Small intestine (tissue), 7 donors: ENCODE results near the gene NYNRIN. TPM values are rescaled to one million over a fixed set of nuclear protein-coding genes. Genes with fewer than 3 reads are reported as not detected.
A peak's percentile ranks its signal among the peaks of the same experiment; 100 is the strongest.

Source experiments
- DNase-seq, 2 donors: peaks; one replicate each; pipeline versions ENCODE4 v3.0.0 to v3.0.0-alpha.2; 2013
- FAIRE-seq: peaks from 2 replicates; lab custom pipeline; 2012; peaks lifted over from hg19 to GRCh38; lab: Jason Lieb, UNC
- H3K27ac ChIP-seq, 3 donors: one replicate each; pipeline ENCODE4 v1.5.1; 2013; ENCODE audit warnings: low read length in 2 of 3, mild to moderate bottlenecking in 2 of 3, control low read depth in 1 of 3, inconsistent platforms in 1 of 3, low read depth in 1 of 3, moderate library complexity in 1 of 3
- H3K27me3 ChIP-seq, 3 donors: one replicate each; pipeline ENCODE4 v1.6.1; 2013; ENCODE audit warnings: low read length in 3 of 3, inconsistent platforms in 1 of 3; ENCODE audit not compliant: control insufficient read depth in 3 of 3, insufficient read depth in 3 of 3
- H3K36me3 ChIP-seq, 3 donors: one replicate each; pipeline ENCODE4 v1.6.1; 2013; ENCODE audit warnings: low read length in 3 of 3, inconsistent platforms in 1 of 3, low read depth in 1 of 3, mild to moderate bottlenecking in 1 of 3, moderate library complexity in 1 of 3; ENCODE audit not compliant: control insufficient read depth in 3 of 3, insufficient read depth in 2 of 3
- H3K4me1 ChIP-seq, 3 donors: one replicate each; pipeline ENCODE4 v1.6.1; 2013; ENCODE audit warnings: low read length in 2 of 3, inconsistent platforms in 1 of 3, low read depth in 1 of 3, mild to moderate bottlenecking in 1 of 3, moderate library complexity in 1 of 3; ENCODE audit not compliant: control insufficient read depth in 3 of 3, insufficient read depth in 2 of 3
- H3K4me3 ChIP-seq, 3 donors: one replicate each; pipeline ENCODE4 v1.5.1; 2013; ENCODE audit warnings: low read length in 3 of 3, control low read depth in 1 of 3, inconsistent platforms in 1 of 3, low read depth in 1 of 3, mild to moderate bottlenecking in 1 of 3, moderate library complexity in 1 of 3
- H3K9me3 ChIP-seq, 2 donors: one replicate each; pipeline ENCODE4 v1.6.1; 2013; ENCODE audit warnings: low read depth in 1 of 2, low read length in 1 of 2; ENCODE audit not compliant: control insufficient read depth in 2 of 2, insufficient read depth in 1 of 2
- WGBS, 3 donors: extraction: QIAGEN DNeasy Blood & Tissue Kit; methylation state at CpG; one replicate each; pipeline ENCODE4 v1.1.7; 2013; 5-methylcytosine and 5-hydroxymethylcytosine counted together
- polyA plus RNA-seq, 4 donors: library from polyadenylated mRNA; stranded (reverse) in 3 of 4; unstranded in 1 of 4; fragments of 200-250 nt in 3 of 4; fragments of 120-200 nt in 1 of 4; gene quantifications; one replicate each; pipeline versions ENCODE4 v1.2.1 to v1.2.3, GENCODE V29; 2013
- donor health status: healthy with polysubstance abuse.
- donor health status: control.
- donor health status: control.
- donor health status: Bipolar disorder and iron deficiency.
- donor health status: healthy.

Gene NYNRIN
- polyA plus RNA-seq, 4 donors: 0.22 to 53.2 (median 3.9) TPM

DNA sequence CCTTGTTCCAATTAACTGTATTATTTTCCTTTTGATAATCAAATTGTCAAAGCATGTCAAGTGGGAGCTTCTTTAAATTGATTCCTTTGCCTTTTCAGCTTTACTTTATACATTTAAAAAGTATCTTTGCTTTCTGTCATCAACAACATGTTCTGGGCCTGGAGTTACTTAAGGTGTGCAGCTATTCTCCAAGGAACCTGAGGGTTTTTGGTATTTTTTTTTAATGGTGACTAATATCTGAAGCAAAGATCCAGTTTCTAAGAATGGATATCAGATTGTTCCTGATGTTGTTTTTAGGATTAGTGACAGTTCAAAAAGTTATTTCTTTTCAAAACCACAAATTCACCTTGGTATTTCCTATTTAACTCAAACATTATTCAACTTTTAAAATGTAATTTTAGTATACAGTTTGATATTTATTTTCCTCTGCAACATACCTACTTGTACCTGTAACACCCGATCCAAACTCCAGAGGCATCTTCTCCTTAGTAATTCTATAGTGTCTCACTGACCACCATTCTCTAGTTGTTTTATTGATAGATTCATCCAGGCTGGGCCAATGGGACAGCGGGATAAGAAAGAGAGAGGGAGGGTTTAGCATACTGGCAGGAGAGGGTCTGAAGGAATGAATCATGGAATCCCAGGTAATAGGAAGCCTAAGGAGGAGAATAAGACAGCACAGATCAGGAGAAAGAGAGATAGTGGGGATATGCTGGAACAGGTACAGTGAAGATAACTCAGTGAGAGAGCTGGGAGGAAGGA is 27.5 kb downstream of the NYNRIN start:
- DNase-seq: no peak
- Histone ChIP-seq H3K4me1 (peaks cover 12 to 71% (median 19%) of the 10 kb centered on the region in 3 donors), H3K36me3 (peaks cover 0 to 8% (median 0%) of the 10 kb centered on the region in 3 donors), H3K9me3 (no peaks in the 10 kb centered on the region), H3K27me3 (no peaks in the 10 kb centered on the region), H3K4me3 (peak overlapping the region in 1 of 3 donors; percentile 25), H3K27ac (peak overlapping the region; percentile 76 to 87 (median 85))
- 21 to 59% (median 44%) methylated on average over 2 of the region's 2 CpGs for WGBS, 3 donors
- no peak for FAIRE-seq

DNA sequence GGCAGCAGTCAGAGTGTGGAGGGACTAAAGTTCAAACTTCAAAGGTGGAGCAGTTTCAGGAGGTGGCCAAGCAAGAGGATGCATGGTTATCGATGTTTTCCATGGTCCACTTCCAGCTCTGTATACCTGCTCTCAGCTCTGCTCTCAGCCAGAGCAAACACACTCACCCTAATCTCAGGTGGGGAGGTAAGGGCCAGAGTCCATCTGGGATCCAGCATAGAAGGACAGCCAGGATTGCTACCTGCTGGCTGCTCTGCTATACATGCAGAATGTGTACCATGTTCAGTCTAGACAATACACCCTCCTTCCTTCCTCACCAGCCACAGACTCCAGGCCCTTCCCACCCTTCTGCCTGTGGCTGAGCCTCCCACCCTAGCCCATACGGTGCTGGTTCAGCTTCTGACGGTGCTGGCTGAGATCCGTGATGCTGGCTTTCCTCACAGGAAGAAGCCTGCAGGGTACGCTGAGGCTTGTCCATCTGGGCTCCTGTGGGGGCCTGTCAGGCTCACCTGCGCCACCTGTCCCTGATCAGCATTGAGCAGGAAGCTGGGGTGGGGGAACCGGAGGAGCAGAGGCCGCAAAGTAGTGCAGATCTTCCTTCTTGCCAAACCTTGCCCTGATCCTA is 28.2 kb downstream of the NYNRIN start:
- WGBS, 3 donors: 13 to 52% (median 37%) methylated on average over 7 to 8 of the region's 8 CpGs
- no peak for FAIRE-seq
- H3K4me3 ChIP-seq: peak overlapping the region in 2 of 3 donors; percentile 10 to 53

DNA sequence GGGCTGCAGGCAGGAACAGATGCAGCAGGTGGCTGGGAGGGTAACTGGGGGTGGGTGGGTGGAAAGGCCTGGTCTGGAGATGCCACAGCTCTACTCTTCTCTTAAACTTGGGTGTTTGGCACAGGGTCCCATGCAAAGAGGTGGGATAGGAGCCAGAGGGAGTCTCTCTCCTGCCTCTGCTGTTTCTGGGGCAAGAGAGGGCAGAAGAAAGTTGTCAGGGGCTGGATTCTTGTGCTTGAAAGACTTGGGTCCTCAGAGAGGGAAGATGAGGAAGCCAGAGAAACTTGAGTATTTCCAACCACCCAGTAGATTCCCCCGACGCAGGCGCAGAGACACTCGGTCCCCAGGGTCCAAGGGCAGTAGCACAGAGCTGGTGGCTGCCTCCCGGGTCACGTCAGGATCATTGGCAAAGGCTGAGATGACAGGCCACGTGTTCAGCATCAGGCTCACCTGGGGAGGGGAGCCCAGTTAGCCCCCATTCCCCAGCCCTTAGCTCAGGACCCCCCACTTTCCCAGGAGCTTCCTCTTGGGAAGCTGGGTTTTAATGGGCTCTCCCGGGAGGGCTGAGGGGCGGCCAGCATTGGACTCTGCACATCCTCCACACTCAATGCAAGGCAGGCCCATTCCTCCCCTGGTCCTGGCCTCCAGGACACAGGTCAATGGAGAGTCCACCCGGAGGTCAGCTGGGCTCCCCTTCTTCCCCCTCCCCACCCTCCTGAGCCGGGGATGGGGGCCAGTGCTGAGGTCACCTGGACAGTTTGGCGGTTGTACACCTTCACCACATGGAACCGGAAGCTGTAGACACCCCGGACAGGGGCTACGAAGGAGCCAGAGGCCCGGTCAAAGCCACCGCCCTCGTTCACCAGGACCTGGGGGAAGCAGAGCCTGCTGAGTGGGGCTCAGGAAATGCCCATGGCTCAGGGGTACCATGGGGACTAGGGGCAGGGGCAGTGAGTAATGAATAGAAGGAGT is 29.0 kb downstream of the NYNRIN start:
- Histone ChIP-seq H3K4me3 (peak overlapping the region in 2 of 3 donors; percentile 10 to 53), H3K27me3 (no peaks in the 10 kb centered on the region), H3K27ac (peak overlapping the region; percentile 85 to 89 (median 87)), H3K4me1 (peaks cover 9 to 79% (median 14%) of the 10 kb centered on the region in 3 donors), H3K36me3 (peaks cover 0 to 23% (median 0%) of the 10 kb centered on the region in 3 donors), H3K9me3 (no peaks in the 10 kb centered on the region)
- 49 to 77% (median 51%) methylated on average over 12 to 18 of the region's 18 CpGs for WGBS, 3 donors
- FAIRE-seq: no peak
- DNase-seq: peak in 1 of 2 donors; percentile 63

More for the DNA sequence above, 28.2 kb downstream of the NYNRIN start:
- DNase-seq: peak; percentile 93 to 99
- Histone ChIP-seq H3K27ac (peak overlapping the region; percentile 85 to 89 (median 87)), H3K36me3 (peaks cover 0 to 15% (median 0%) of the 10 kb centered on the region in 3 donors), H3K27me3 (no peaks in the 10 kb centered on the region), H3K9me3 (no peaks in the 10 kb centered on the region), H3K4me1 (peaks cover 12 to 77% (median 19%) of the 10 kb centered on the region in 3 donors)

DNA sequence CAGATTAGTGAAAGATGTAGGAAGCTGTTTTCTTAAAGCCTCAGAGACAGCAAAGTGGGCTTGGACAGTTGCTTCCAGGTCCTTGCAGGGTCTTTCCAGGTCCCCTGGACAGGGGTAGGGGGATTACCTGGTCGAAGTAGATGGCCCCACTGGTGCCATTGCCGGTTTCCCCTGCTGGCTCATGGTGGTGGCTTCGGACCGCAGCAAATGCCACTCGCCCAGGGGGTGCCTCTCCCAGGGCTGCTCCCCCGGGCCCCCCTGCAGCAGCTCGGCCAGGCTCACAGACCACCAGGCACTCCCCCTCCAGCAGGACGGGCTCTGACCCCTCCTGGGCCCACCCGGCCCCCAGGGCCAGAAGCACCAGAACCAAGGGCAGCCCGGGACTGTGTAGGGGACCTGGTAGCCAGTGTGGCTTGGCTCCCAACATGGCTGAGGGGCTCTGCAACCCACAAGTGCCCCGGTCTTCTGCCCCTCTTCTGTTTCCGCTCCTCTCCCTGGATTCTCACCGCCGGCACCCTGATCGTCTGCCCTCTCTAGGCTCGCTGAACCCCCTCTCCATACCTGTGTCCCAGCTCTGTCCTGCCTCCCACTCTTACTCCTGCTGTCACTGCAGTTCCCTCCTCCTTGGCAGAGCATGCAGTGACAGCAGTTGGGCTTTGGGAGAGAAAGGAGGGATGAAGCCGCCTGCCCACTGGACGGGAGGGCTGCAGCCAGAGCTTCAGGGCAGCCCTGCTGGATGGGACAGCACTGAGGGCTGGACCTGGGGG is 30.0 kb downstream of the NYNRIN start:
- no peak for FAIRE-seq
- DNase-seq: no peak
- WGBS, 3 donors: 89 to 92% (median 90%) methylated on average over 14 to 18 of the region's 18 CpGs

GRCh38 chr14:24429395-24430142 is 30.8 kb downstream of the NYNRIN start, which contains the start of the genes CBLN3 and KHNYN:
CBLN3 (minus strand) TSS chr14:24429668; CDS start chr14:24429054, 614 bp downstream.
KHNYN (plus strand) TSS chr14:24429954; CDS start chr14:24430731, 777 bp downstream.
- peak within 1 kb of the TSS; percentile 67 to 89 (median 81) for H3K4me3 ChIP-seq
- H3K27me3 ChIP-seq: no peaks in the 10 kb centered on the region
- WGBS, 3 donors: 3 to 4% (median 4%) methylated on average over 39 to 57 of the region's 57 CpGs
- peaks cover 9 to 66% (median 14%) of the 10 kb centered on the region in 3 donors for H3K4me1 ChIP-seq
- H3K9me3 ChIP-seq: no peaks in the 10 kb centered on the region
- FAIRE-seq (no peak), DNase-seq (peak; percentile 92 to 97)
- peak within 1 kb of the TSS; percentile 85 to 96 (median 95) for H3K27ac ChIP-seq
- H3K36me3 ChIP-seq: peaks cover 0 to 30% (median 3%) of the 10 kb centered on the region in 3 donors

More for the DNA sequence above, 30.0 kb downstream of the NYNRIN start:
- H3K4me3 ChIP-seq: peak overlapping the region in 1 of 3 donors; percentile 89
- peaks cover 9 to 72% (median 14%) of the 10 kb centered on the region in 3 donors for H3K4me1 ChIP-seq
- H3K27ac ChIP-seq: peak overlapping the region; percentile 85 to 96 (median 95)
- H3K9me3 ChIP-seq: no peaks in the 10 kb centered on the region
- no peaks in the 10 kb centered on the region for H3K27me3 ChIP-seq
- H3K36me3 ChIP-seq: peaks cover 0 to 26% (median 3%) of the 10 kb centered on the region in 3 donors

GRCh38 chr14:24430143-24430681 is 31.4 kb downstream of the NYNRIN start:
- peaks cover 0 to 33% (median 3%) of the 10 kb centered on the region in 3 donors for H3K36me3 ChIP-seq
- no peaks in the 10 kb centered on the region for H3K9me3 ChIP-seq
- no peaks in the 10 kb centered on the region for H3K27me3 ChIP-seq
- H3K4me1 ChIP-seq: peaks cover 9 to 60% (median 9%) of the 10 kb centered on the region in 3 donors
- 0 to 1% (median 1%) methylated on average over 23 to 28 of the region's 28 CpGs for WGBS, 3 donors
- DNase-seq (peak; percentile 60 to 93), FAIRE-seq (no peak)
- H3K27ac ChIP-seq: peak overlapping the region; percentile 85 to 96 (median 95)
- peak overlapping the region; percentile 67 to 89 (median 81) for H3K4me3 ChIP-seq
